HepG2 (cell line): ENCODE measurements around the gene CEACAM8. TPM values are rescaled to one million over a fixed set of nuclear protein-coding genes. Genes with fewer than 3 reads are reported as not detected.

Source experiments
- ATAC-seq: fragments of 200-7000 bp; cut with Tn5 transposase; 3 replicates; pipeline ENCODE4 v1.9.1; 2020; ENCODE audit warnings: mild to moderate bottlenecking, moderate library complexity
- BruUV-seq: library from RNA; stranded (reverse); fragments of 400-500 nt; replicated peaks from 2 replicates; lab custom pipeline; 2021; lab: Mats Ljungman, UMichigan
- CTCF ChIA-PET: fragments of 300-600 bp; formaldehyde crosslinking; extraction: SDS; loops from one replicate; lab custom pipeline; 2021; ENCODE audit warnings: low total read pairs, inconsistent platforms, low intra/inter-chr PET ratio; lab: Yijun Ruan, JAX
- POLR2A ChIA-PET: fragments of 350-600 bp; sonication (Branson Sonifier 250); formaldehyde crosslinking; loops from one replicate; lab custom pipeline; 2020; ENCODE audit warnings: antibody characterized with exemption, inconsistent platforms; lab: Yijun Ruan, JAX
- DNase-seq: peaks from one replicate; pipeline ENCODE4 v3.0.0-alpha.2; 2015; ENCODE audit warnings: low spot score
- FAIRE-seq: peaks from 3 replicates; lab custom pipeline; 2011; peaks lifted over from hg19 to GRCh38; lab: Jason Lieb, UNC
- H2AFZ ChIP-seq: one replicate; pipeline ENCODE4 v1.6.1; 2011; ENCODE audit warnings: low read length, inconsistent platforms
- H3K27ac ChIP-seq: fragments of 300-600 bp; 3 replicates; pipeline ENCODE4 v1.8.0; 2011; ENCODE audit warnings: mixed run types, mild to moderate bottlenecking, mixed read lengths, low read length, inconsistent platforms; ENCODE audit not compliant: insufficient read depth; ENCODE audit errors: extremely low read length
- H3K27me3 ChIP-seq, 2 experiments: fragments of 200-600 bp in 1 of 2; 2 replicates in 1 of 2; 3 replicates in 1 of 2; pipeline versions ENCODE4 v1.6.0 to v1.8.0; 2011; ENCODE audit warnings: low read length in 2 of 2, mild to moderate bottlenecking in 2 of 2, moderate library complexity in 2 of 2, inconsistent platforms in 1 of 2; ENCODE audit not compliant: insufficient read depth in 2 of 2, control insufficient read depth in 1 of 2
- H3K36me3 ChIP-seq, 2 experiments: fragments of 200-600 bp in 1 of 2; replicated peaks in 1 of 2; 2 replicates in 1 of 2; 3 replicates in 1 of 2; pipeline versions ENCODE4 v1.5.1 to v1.8.0; 2011; ENCODE audit warnings: low read length in 2 of 2, inconsistent platforms in 1 of 2; ENCODE audit not compliant: insufficient read depth in 2 of 2, control insufficient read depth in 1 of 2
- H3K4me1 ChIP-seq: 2 replicates; pipeline ENCODE4 v1.5.1; 2012; ENCODE audit warnings: low read length, inconsistent platforms; ENCODE audit not compliant: insufficient read depth
- H3K4me2 ChIP-seq: 2 replicates; pipeline ENCODE4 v1.6.0; 2011; ENCODE audit warnings: low read depth, low read length, inconsistent platforms
- H3K4me3 ChIP-seq, 3 experiments: fragments of 200-600 bp in 1 of 3; sonication (generic), shearing (Covaris generic) in 1 of 3; replicated peaks in 1 of 3; 2 replicates each; pipeline ENCODE4 v1.5.1; 2011 to 2016; ENCODE audit warnings: low read length in 3 of 3, inconsistent platforms in 2 of 3, low read depth in 2 of 3, mild to moderate bottlenecking in 2 of 3, control low read depth in 1 of 3, mixed read lengths in 1 of 3; ENCODE audit not compliant: insufficient read depth in 1 of 3
- H3K79me2 ChIP-seq: one replicate; pipeline ENCODE4 v1.6.1; 2011; ENCODE audit warnings: low read length, inconsistent platforms; ENCODE audit not compliant: insufficient read depth
- H3K9ac ChIP-seq: 2 replicates; pipeline ENCODE4 v1.6.0; 2011; ENCODE audit warnings: mild to moderate bottlenecking, low read depth, low read length, inconsistent platforms; ENCODE audit not compliant: insufficient read depth
- H3K9me3 ChIP-seq: 2 replicates; pipeline ENCODE4 v1.5.1; 2012; ENCODE audit warnings: mild to moderate bottlenecking, low read length
- H4K20me1 ChIP-seq: 2 replicates; pipeline ENCODE4 v1.6.0; 2011; ENCODE audit warnings: inconsistent platforms, mild to moderate bottlenecking, low read length, moderate library complexity; ENCODE audit not compliant: insufficient read depth
- MAFK ChIP-seq, 2 experiments: IDR thresholded peaks in 1 of 2; conservative IDR thresholded peaks in 1 of 2; 2 replicates each; pipeline ENCODE4 v1.6.1; 2011; ENCODE audit warnings: improper control_type of control experiment in 2 of 2, low read length in 2 of 2
- MAZ ChIP-seq, 2 experiments: sonication (generic) in 1 of 2; formaldehyde crosslinking in 1 of 2; IDR thresholded peaks; 2 replicates each; pipeline versions ENCODE4 v1.5.0 to v1.6.1; 2012 to 2020; ENCODE audit warnings: low read depth in 2 of 2, mild to moderate bottlenecking in 2 of 2, borderline replicate concordance in 1 of 2, improper control_type of control experiment in 1 of 2, low read length in 1 of 2, missing genetic modification reagents in 1 of 2, moderate library complexity in 1 of 2
- NFKBIZ ChIP-seq: IDR thresholded peaks from 2 replicates; pipeline ENCODE4 v1.6.1; 2018; ENCODE audit warnings: missing genetic modification reagents, missing compliant biosample characterization
- SUZ12 ChIP-seq: fragments of 150-350 bp; IDR thresholded peaks from 2 replicates; pipeline ENCODE4 v1.6.1; 2014; ENCODE audit warnings: low read depth, low read length
- TFDP1 ChIP-seq: IDR thresholded peaks from 2 replicates; pipeline ENCODE4 v1.6.1; 2016; ENCODE audit warnings: missing compliant biosample characterization, missing genetic modification reagents, borderline replicate concordance
- ZFP90 ChIP-seq: sonication (generic); formaldehyde crosslinking; IDR thresholded peaks from 2 replicates; pipeline ENCODE4 v1.8.0; 2022; ENCODE audit warnings: missing genetic modification reagents, mild to moderate bottlenecking, inconsistent platforms, borderline replicate concordance
- ZNF770 ChIP-seq: sonication (generic); formaldehyde crosslinking; IDR thresholded peaks from 2 replicates; pipeline ENCODE4 v1.5.0; 2020; ENCODE audit warnings: mild to moderate bottlenecking, missing genetic modification reagents
- WGBS: methylation state at CpG from one replicate; pipeline ENCODE4 v1.1.6; 2017; ENCODE audit warnings: low lambda C conversion rate; 5-methylcytosine and 5-hydroxymethylcytosine counted together
- in situ Hi-C: cut with HindIII; loops from 2 replicates; pipeline ENCODE4 v1.10.0; 2017; ENCODE audit warnings: low pct_unique_long_range_greater_than_20kb; ENCODE audit not compliant: extremely low pct_ligation_motif_present
- intact Hi-C: fragments of 100-400 bp; cut with micrococcal nuclease; formaldehyde crosslinking; loops from one replicate; pipeline ENCODE4 v1.10.0; 2022; ENCODE audit not compliant: unreplicated experiment
- polyA plus RNA-seq, 8 experiments: library from polyadenylated mRNA; depleted of rRNA in 3 of 8; stranded (reverse) in 7 of 8; unstranded in 1 of 8; fragments of >200 nt; fragmentation: Illumina TruSeq in 4 of 8; extraction: Trizol in 4 of 8; gene quantifications; 2 replicates each; pipeline versions ENCODE4 v1.2.1 to v1.2.3, GENCODE V29; 2011 to 2016; ENCODE audit warnings: low read depth in 4 of 8, missing spikeins in 1 of 8, mixed read lengths in 1 of 8; ENCODE audit not compliant: insufficient read depth in 1 of 8
- total RNA-seq, 5 experiments: library from RNA; depleted of rRNA; stranded (reverse); fragments of >200 nt; fragmentation: Illumina TruSeq; extraction: Trizol; gene quantifications; 2 replicates each; pipeline ENCODE4 v1.2.3, GENCODE V29; 2016; ENCODE audit warnings: low read depth in 1 of 5

Gene CEACAM8
- total and polyA plus RNA-seq, 2 of the 13 experiments (the other 11 are each of a cell fraction or from before 2014, with no cell fraction given): not detected

GRCh38 chr19:42546831-42547500, 47.8 kb downstream of the CEACAM8 start:
- DNase-seq (no peak), ATAC-seq (no peak), FAIRE-seq (no peak)
- Histone ChIP-seq H3K79me2 (no peaks in the 10 kb centered on the region), H3K4me3 (no peak overlapping the region), H3K27me3 (no peaks in the 10 kb centered on the region; a peak in 2 of 5 replicates), H3K4me2 (no peak overlapping the region), H3K9ac (no peak overlapping the region), H2AFZ (no peak overlapping the region), H4K20me1 (no peaks in the 10 kb centered on the region), H3K4me1 (peaks cover 30% of the 10 kb centered on the region), H3K27ac (no peak overlapping the region), H3K9me3 (no peaks in the 10 kb centered on the region; the same call in 1 of the 2 replicates), H3K36me3 (no peaks in the 10 kb centered on the region)
- CTCF ChIA-PET: no interaction called here
- in situ Hi-C loops (no loop called here), intact Hi-C loops (no loop called here)
- TF ChIP-seq MAZ (IDR thresholded peaks at IDR 0.05; ENCODE audit: borderline replicate concordance, low read depth, low read length): no peak
- no peak for TF ChIP-seq MAZ (CRISPR knock-in tag; IDR thresholded peaks at IDR 0.05; ENCODE audit: low read depth)
- TF ChIP-seq MAFK (conservative IDR thresholded peaks at IDR 0.05 in 1 of 2, IDR thresholded peaks at IDR 0.05 in 1 of 2; ENCODE audit: low read length in 2 of 2): no peak
- TF ChIP-seq ZFP90 (CRISPR knock-in tag): no peak
- POLR2A ChIA-PET: no interaction called here
- BruUV-seq: no TSS peak
- 19% methylated on average over 4 of the region's 4 CpGs for WGBS

- intact Hi-C loops: no loop called here
- no TSS peak for BruUV-seq
- WGBS: 20% methylated on average over 4 of the region's 4 CpGs
- no peaks in the 10 kb centered on the region; the same call in 1 of the 2 replicates for H3K9me3 ChIP-seq
- no peak overlapping the region for H3K4me2 ChIP-seq
- H2AFZ ChIP-seq: no peak overlapping the region
- no peaks in the 10 kb centered on the region; a peak in 2 of 5 replicates for H3K27me3 ChIP-seq
- TF ChIP-seq TFDP1 (CRISPR knock-in tag): no peak
- no peak for TF ChIP-seq NFKBIZ (CRISPR knock-in tag)
- no peak for TF ChIP-seq SUZ12
- TF ChIP-seq ZNF770 (CRISPR knock-in tag): no peak
- TF ChIP-seq, all 625 proteins: peak for 0
- peaks cover 53% of the 10 kb centered on the region for H3K4me1 ChIP-seq
- H4K20me1 ChIP-seq: no peaks in the 10 kb centered on the region
- no peak overlapping the region for H3K9ac ChIP-seq
- H3K4me3 ChIP-seq: no peak overlapping the region
- H3K36me3 ChIP-seq: no peaks in the 10 kb centered on the region
- in situ Hi-C loops: no loop called here
- POLR2A ChIA-PET: no interaction called here
- ATAC-seq (no peak), DNase-seq (no peak), FAIRE-seq (no peak)
- CTCF ChIA-PET: no interaction called here
- H3K79me2 ChIP-seq: no peaks in the 10 kb centered on the region
- H3K27ac ChIP-seq: no peak overlapping the region
Observed at GRCh38 chr19:42544146-42544545, 50.6 kb downstream of the CEACAM8 start.
